ENCODE results near the gene SLC35G3. TPM values are rescaled to one million over a fixed set of nuclear protein-coding genes. Genes with fewer than 3 reads are reported as not detected.

Gene SLC35G3
- total and polyA plus RNA-seq, 2 of the 4 experiments (the other 2 are of a cell fraction) = not detected

- DNase-seq (no peak), ATAC-seq (ENCODE audit: low read depth) (no peak)
- in situ Hi-C loops (cut with MboI; ENCODE audit: low sequenced_read_pairs) (no loop called here), dilution Hi-C loops (cut with HindIII; ENCODE audit: low sequenced_read_pairs, unreplicated experiment) (no loop called here), intact Hi-C loops (cut with micrococcal nuclease) (no loop called here)
- peaks cover 28% of the 10 kb centered on the region for H3K27me3 ChIP-seq (ENCODE audit: control insufficient read depth, insufficient read depth, low read length)
- H3K9me3 ChIP-seq (ENCODE audit: control insufficient read depth, insufficient read depth, low read length) = no peaks in the 10 kb centered on the region
- H3K79me1 ChIP-seq (ENCODE audit: low read depth in 1 of 2, low read length in 2 of 2) = no peaks in the 10 kb centered on the region
- no peak overlapping the region for H4K91ac ChIP-seq (ENCODE audit: insufficient read depth, low read depth, low read length)
- H3K4me3 ChIP-seq (ENCODE audit: insufficient read depth, low read depth, low read length) = no peak overlapping the region
- no peak overlapping the region for H2BK15ac ChIP-seq (ENCODE audit: low read depth, low read length)
- H3K4me1 ChIP-seq (ENCODE audit: control insufficient read depth, insufficient read depth, low read length) = no peaks in the 10 kb centered on the region
- no peaks in the 10 kb centered on the region for H4K20me1 ChIP-seq (ENCODE audit: insufficient read depth, low read length)
- no peak overlapping the region for H3K9ac ChIP-seq (ENCODE audit: low read depth, low read length)
- 100% methylated on average over 1 of the region's 13 CpGs; no CpG with 5 or more reads in 1 of the 2 experiments for WGBS, 2 experiments (ENCODE audit: extremely low coverage in 2 of 2, insufficient read length in 1 of 2)
- no peak overlapping the region for H3K4me2 ChIP-seq (ENCODE audit: low read depth, low read length)
- no peak overlapping the region for H2BK5ac ChIP-seq (ENCODE audit: low read depth, low read length, poor library complexity, severe bottlenecking)
- H3K4ac ChIP-seq (ENCODE audit: low read depth, low read length) = no peak overlapping the region
- no peak overlapping the region for H3K23ac ChIP-seq (ENCODE audit: low read depth, low read length)
- no peak overlapping the region for H2BK120ac ChIP-seq (ENCODE audit: low read depth, low read length)
- no peak overlapping the region for H4K8ac ChIP-seq (ENCODE audit: low read depth in 2 of 2, low read length in 2 of 2)
- TF ChIP-seq MXI1 (IDR thresholded peaks at IDR 0.05; ENCODE audit: borderline replicate concordance, low read depth, low read length) (no peak), RCOR1 (IDR thresholded peaks at IDR 0.05; ENCODE audit: insufficient replicate concordance, low read length) (no peak)
- H3K9me1 ChIP-seq (ENCODE audit: insufficient read depth, low read length) = no peaks in the 10 kb centered on the region
- no peak overlapping the region for H2AK9ac ChIP-seq (replicated peaks; ENCODE audit: low read depth, low read length, poor library complexity)
- ChIA-PET POLR2A (ENCODE audit: unreplicated experiment) (no interaction called here), CTCF (no interaction called here)
- H3K14ac ChIP-seq (replicated peaks; ENCODE audit: low read depth, low read length) = no peak overlapping the region
- no peak overlapping the region for H2AK5ac ChIP-seq (ENCODE audit: low read depth, low read length)
- H3K27ac ChIP-seq (ENCODE audit: insufficient read depth, low read length) = no peak overlapping the region
- no peak overlapping the region for H2BK20ac ChIP-seq (ENCODE audit: low read depth, low read length)
- no peak overlapping the region for H3K56ac ChIP-seq (ENCODE audit: extremely low read depth, insufficient read depth, low read length)
- no TSS peak for BruUV-seq (replicated peaks)
- no peaks in the 10 kb centered on the region for H3K36me3 ChIP-seq (ENCODE audit: control insufficient read depth, insufficient read depth, low read length)
- H3K18ac ChIP-seq (ENCODE audit: low read depth, low read length) = no peak overlapping the region
- H2AFZ ChIP-seq (replicated peaks; ENCODE audit: low read length, poor library complexity) = no peak overlapping the region
- no peak overlapping the region for H4K5ac ChIP-seq (ENCODE audit: low read depth, low read length)
These were observed 33.6 kb downstream of the SLC35G3 start for GRCh38 chr17:35160354-35161201.
